ENCODE results near the gene ZNF668. TPM values are rescaled to one million over a fixed set of nuclear protein-coding genes. Genes with fewer than 3 reads are reported as not detected.
"Not testable (repeated sequence)": the region's sequence is repeated elsewhere in the genome, so short reads cannot be mapped to it uniquely, and the experiment has no call there.

The ZNF668 gene
- total RNA-seq, 4 donors from 2014 or later = 10.0 to 19.2 (median 12.6) TPM

- TF ChIP-seq, protein P1, sequence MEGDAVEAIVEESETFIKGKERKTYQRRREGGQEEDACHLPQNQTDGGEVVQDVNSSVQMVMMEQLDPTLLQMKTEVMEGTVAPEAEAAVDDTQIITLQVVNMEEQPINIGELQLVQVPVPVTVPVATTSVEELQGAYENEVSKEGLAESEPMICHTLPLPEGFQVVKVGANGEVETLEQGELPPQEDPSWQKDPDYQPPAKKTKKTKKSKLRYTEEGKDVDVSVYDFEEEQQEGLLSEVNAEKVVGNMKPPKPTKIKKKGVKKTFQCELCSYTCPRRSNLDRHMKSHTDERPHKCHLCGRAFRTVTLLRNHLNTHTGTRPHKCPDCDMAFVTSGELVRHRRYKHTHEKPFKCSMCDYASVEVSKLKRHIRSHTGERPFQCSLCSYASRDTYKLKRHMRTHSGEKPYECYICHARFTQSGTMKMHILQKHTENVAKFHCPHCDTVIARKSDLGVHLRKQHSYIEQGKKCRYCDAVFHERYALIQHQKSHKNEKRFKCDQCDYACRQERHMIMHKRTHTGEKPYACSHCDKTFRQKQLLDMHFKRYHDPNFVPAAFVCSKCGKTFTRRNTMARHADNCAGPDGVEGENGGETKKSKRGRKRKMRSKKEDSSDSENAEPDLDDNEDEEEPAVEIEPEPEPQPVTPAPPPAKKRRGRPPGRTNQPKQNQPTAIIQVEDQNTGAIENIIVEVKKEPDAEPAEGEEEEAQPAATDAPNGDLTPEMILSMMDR (IDR thresholded peaks at IDR 0.05) = no peak
- TF ChIP-seq POLR2A (IDR thresholded peaks at IDR 0.05) = no peak
- no peak for DNase-seq (ENCODE audit: low spot score in 2 of 2)
- H3K4me3 ChIP-seq (ENCODE audit: low read depth, poor library complexity, severe bottlenecking) = no peak overlapping the region
- intact Hi-C loops (cut with DNase I; ENCODE audit: low total_unique reads) = no loop called here
- 76 to 80% methylated on average over 12 of the region's 12 CpGs for WGBS, 2 donors
These were observed 51.3 kb downstream of the ZNF668 start for GRCh38 chr16:31022544-31023251.

GRCh38 chr16:31020536-31020935 lies 53.5 kb downstream of the ZNF668 start:
- intact Hi-C loops (cut with DNase I; ENCODE audit: low total_unique reads) = no loop called here
- DNase-seq (ENCODE audit: low spot score in 2 of 2) = no peak
- 91 to 95% methylated on average over 3 of the region's 3 CpGs for WGBS, 2 donors
- TF ChIP-seq, protein P1 (IDR thresholded peaks at IDR 0.05) = no peak
- TF ChIP-seq POLR2A (IDR thresholded peaks at IDR 0.05) = no peak
- no peak overlapping the region for H3K4me3 ChIP-seq (ENCODE audit: low read depth, poor library complexity, severe bottlenecking)

DNA sequence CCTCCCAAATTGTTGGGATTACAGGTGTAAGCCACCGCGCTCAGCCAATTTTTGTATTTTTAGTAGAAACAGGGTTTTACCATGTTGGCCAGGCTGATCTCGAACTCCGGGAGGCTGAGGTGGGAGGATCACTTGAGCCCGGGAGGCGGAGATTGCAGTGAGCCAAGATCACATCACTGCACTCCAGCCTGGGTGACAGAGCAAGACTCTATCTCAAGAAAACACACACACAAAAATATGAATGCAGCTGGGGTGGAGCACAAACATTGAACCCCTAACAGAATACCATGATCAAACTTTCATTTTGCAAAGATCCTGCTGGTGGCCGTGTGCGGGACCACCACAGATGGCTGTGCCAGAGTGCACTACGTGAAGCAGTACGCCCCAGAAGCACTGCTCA lies 56.3 kb downstream of the ZNF668 start:
- WGBS, 2 donors = 87 to 95% methylated on average over 10 of the region's 10 CpGs

DNA sequence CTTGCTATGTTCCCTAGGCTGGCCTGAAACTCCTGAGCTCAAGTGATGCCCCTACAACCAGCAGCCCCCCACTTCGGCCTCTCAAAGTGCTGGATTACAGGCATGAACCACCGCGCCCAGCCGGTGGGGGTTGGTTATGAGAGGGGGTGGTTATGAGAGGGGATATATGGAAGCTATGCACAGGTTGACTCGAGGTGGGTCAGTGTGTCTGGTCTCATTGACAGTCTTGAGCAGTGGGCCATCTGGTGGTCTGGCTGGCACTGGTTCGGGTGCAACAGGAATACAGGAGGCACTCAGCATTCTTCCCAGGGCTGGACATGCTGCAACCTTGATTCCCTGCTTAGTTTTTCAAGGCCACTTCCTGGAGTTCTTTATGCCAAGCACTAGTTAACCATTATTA lies 58.0 kb downstream of the ZNF668 start:
- WGBS, 2 donors = 65 to 73% methylated on average over 6 of the region's 6 CpGs
- intact Hi-C loops (cut with DNase I; ENCODE audit: low total_unique reads) = no loop called here
- no peak overlapping the region for H3K4me3 ChIP-seq (ENCODE audit: low read depth, poor library complexity, severe bottlenecking)
- no peak for DNase-seq (ENCODE audit: low spot score in 2 of 2)
- TF ChIP-seq POLR2A (IDR thresholded peaks at IDR 0.05) = no peak
- TF ChIP-seq, protein P1 (IDR thresholded peaks at IDR 0.05) = no peak

More for the DNA sequence above, 56.3 kb downstream of the ZNF668 start:
- DNase-seq (ENCODE audit: low spot score in 2 of 2); H3K4me3 ChIP-seq (ENCODE audit: low read depth, poor library complexity, severe bottlenecking); intact Hi-C loops (cut with DNase I; ENCODE audit: low total_unique reads): not testable (repeated sequence)

GRCh38 chr16:31013292-31013691 lies 60.7 kb downstream of the ZNF668 start:
- DNase-seq (ENCODE audit: low spot score in 2 of 2); intact Hi-C loops (cut with DNase I; ENCODE audit: low total_unique reads); H3K4me3 ChIP-seq (ENCODE audit: low read depth, poor library complexity, severe bottlenecking): not testable (repeated sequence)

DNA sequence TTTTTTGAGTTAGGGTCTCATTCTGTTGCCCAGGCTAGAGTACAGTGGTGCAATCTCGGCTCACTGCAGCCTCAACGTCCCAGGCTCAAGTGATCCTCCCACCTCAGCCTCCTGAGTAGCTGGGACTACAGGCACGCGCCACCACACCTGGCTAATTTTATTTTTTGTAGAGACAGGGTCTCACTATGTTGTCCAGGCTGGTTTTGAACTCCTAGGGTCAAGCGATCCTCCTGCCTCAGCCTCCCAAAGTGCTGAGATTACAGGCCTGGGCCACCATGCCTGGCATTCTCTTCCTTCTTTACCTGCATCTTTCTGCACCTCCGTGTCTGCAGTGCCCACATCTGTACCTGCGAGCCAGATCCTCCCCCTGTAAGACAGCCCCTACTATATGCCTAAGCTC lies 62.2 kb downstream of the ZNF668 start:
- intact Hi-C loops (cut with DNase I; ENCODE audit: low total_unique reads); H3K4me3 ChIP-seq (ENCODE audit: low read depth, poor library complexity, severe bottlenecking): not testable (repeated sequence)
- 84 to 94% methylated on average over 7 of the region's 7 CpGs for whole genome bisulfite sequencing, 2 donors

More for the DNA sequence above, 62.2 kb downstream of the ZNF668 start:
- not testable (repeated sequence) for DNase-seq (ENCODE audit: low spot score in 2 of 2)

Other genes with a start within 250 kb of the ZNF668 start
- gene BCL7C, start 180.2 kb downstream of the ZNF668 start, total RNA-seq = 10 to 100 TPM; 43.1 to 79.1 (median 63.0) TPM
- gene CTF1, start 177.6 kb downstream of the ZNF668 start, total RNA-seq = 1 to 10 TPM in 2 of 4 donors, under 1 TPM in 1, not detected in 1; 0.80 to 3.0 (median 2.5) TPM
- gene FBXL19, start 150.7 kb downstream of the ZNF668 start, total RNA-seq = 10 to 100 TPM; 17.7 to 25.1 (median 22.1) TPM
- 10 to 100 TPM; 22.9 to 37.7 (median 34.6) TPM for gene ORAI3, start 125.2 kb downstream of the ZNF668 start, total RNA-seq
- 10 to 100 TPM in 3 of 4 donors, 1 to 10 TPM in 1; 9.2 to 22.4 (median 10.7) TPM for gene SETD1A, start 116.5 kb downstream of the ZNF668 start, total RNA-seq
- 10 to 100 TPM; 12.4 to 29.8 (median 19.0) TPM for gene HSD3B7, start 89.0 kb downstream of the ZNF668 start, total RNA-seq
- 1 to 10 TPM in 1 of 4 donors, under 1 TPM in 3; 0.32 to 1.4 (median 0.44) TPM for gene STX1B, start 63.6 kb downstream of the ZNF668 start, total RNA-seq
- 10 to 100 TPM; 38.7 to 53.1 (median 46.4) TPM for gene STX4, start 40.7 kb downstream of the ZNF668 start, total RNA-seq
- gene ZNF646, start 182 bp upstream of the ZNF668 start, total RNA-seq = 10 to 100 TPM; 25.4 to 30.3 (median 27.1) TPM
- gene PRSS53, start 14.7 kb upstream of the ZNF668 start, total RNA-seq = 1 to 10 TPM; 2.3 to 3.8 (median 2.7) TPM
- gene VKORC1, start 20.6 kb upstream of the ZNF668 start, total RNA-seq = 10 to 100 TPM; 43.7 to 95.5 (median 73.6) TPM
- gene BCKDK, start 34.1 kb upstream of the ZNF668 start, total RNA-seq = 10 to 100 TPM; 60.7 to 85.3 (median 78.6) TPM
- gene KAT8, start 43.4 kb upstream of the ZNF668 start, total RNA-seq = 100 to 1,000 TPM in 1 of 4 donors, 10 to 100 TPM in 3; 69.7 to 116 (median 81.7) TPM
- gene PRSS8, start 61.5 kb upstream of the ZNF668 start, total RNA-seq = 100 to 1,000 TPM; 147 to 223 (median 172) TPM
- 10 to 100 TPM in 1 of 4 donors, 1 to 10 TPM in 3; 2.3 to 10.5 (median 3.3) TPM for gene PRSS36, start 75.8 kb upstream of the ZNF668 start, total RNA-seq
- gene FUS, start 105.9 kb upstream of the ZNF668 start, total RNA-seq = 10 to 100 TPM; 31.9 to 55.8 (median 34.9) TPM
- 100 to 1,000 TPM in 3 of 4 donors, 10 to 100 TPM in 1; 87.5 to 140 (median 122) TPM for gene PYCARD, start 128.5 kb upstream of the ZNF668 start, total RNA-seq
- gene TRIM72, start 139.9 kb upstream of the ZNF668 start, total RNA-seq = under 1 TPM in 1 of 4 donors, not detected in 3; 0.19 TPM
- 10 to 100 TPM in 3 of 4 donors, 1 to 10 TPM in 1; 4.8 to 17.5 (median 12.9) TPM for gene PYDC1, start 142.9 kb upstream of the ZNF668 start, total RNA-seq
- 1 to 10 TPM; 1.5 to 7.7 (median 4.1) TPM for gene ITGAM, start 185.7 kb upstream of the ZNF668 start, total RNA-seq